A673 (cell line): ENCODE measurements around the gene JAG2.

Experiments
- CTCF ChIP-seq: fragments of 300-800, 200-600 bp; sonication (generic); conservative IDR thresholded peaks from 2 replicates; pipeline ENCODE4 v1.5.1; 2017; ENCODE audit warnings: low read depth, mild to moderate bottlenecking, antibody characterized with exemption, low read length, moderate library complexity, mixed read lengths
- EZH2 ChIP-seq: fragments of 200-600 bp; sonication (generic); IDR thresholded peaks from 2 replicates; pipeline ENCODE4 v1.6.1; 2017; ENCODE audit warnings: borderline replicate concordance, low read depth, mild to moderate bottlenecking, mixed read lengths, antibody characterized with exemption, low read length; ENCODE audit not compliant: poor library complexity, severe bottlenecking

- TF ChIP-seq CTCF = no peak
- TF ChIP-seq EZH2 = no peak
These were observed 63.4 kb downstream of the JAG2 start for GRCh38 chr14:105105158-105105557.
